ENCODE data around the gene GDPD5. TPM values are rescaled to one million over a fixed set of nuclear protein-coding genes. Genes with fewer than 3 reads are reported as not detected.

GDPD5 gene
- total and polyA plus RNA-seq, 12 donors: 4.1 to 110 (median 14.5) TPM

GRCh38 chr11:75563501-75563977, 37.8 kb upstream of the GDPD5 start:
- no peak for DNase-seq
- peaks cover 54 to 65% of the 10 kb centered on the region in 2 donors for H3K4me1 ChIP-seq (replicated peaks in 1 of 2)
- peak overlapping the region; percentile 96 to 100 (median 99) for H3K27ac ChIP-seq
- no peak for TF ChIP-seq CTCF (IDR thresholded peaks at IDR 0.05)
- TF ChIP-seq POLR2A (IDR thresholded peaks at IDR 0.05): no peak
- no peaks in the 10 kb centered on the region for H3K27me3 ChIP-seq
- intact Hi-C loops (cut with DNase I): no loop called here
- no peaks in the 10 kb centered on the region for H3K9me3 ChIP-seq (replicated peaks in 1 of 3)
- 15 to 31% (median 20%) methylated on average over 4 to 5 of the region's 5 CpGs for WGBS, 4 donors
- H3K4me3 ChIP-seq: peak overlapping the region in 3 of 4 donors; percentile 40 to 99 (median 83)
- peaks cover 0 to 25% of the 10 kb centered on the region in 2 donors for H3K36me3 ChIP-seq (replicated peaks in 1 of 2)

GRCh38 chr11:75562836-75563484, 37.2 kb upstream of the GDPD5 start:
- H3K27me3 ChIP-seq: no peaks in the 10 kb centered on the region
- H3K9me3 ChIP-seq (replicated peaks in 1 of 3): no peaks in the 10 kb centered on the region
- 3 to 7% (median 5%) methylated on average over 15 to 16 of the region's 16 CpGs for WGBS, 4 donors
- DNase-seq: peak in 6 of 7 donors; percentile 40 to 81 (median 66)
- H3K4me3 ChIP-seq: peak overlapping the region in 3 of 4 donors; percentile 83 to 99 (median 91)
- peak overlapping the region; percentile 96 to 100 (median 99) for H3K27ac ChIP-seq
- intact Hi-C loops (cut with DNase I): no loop called here
- H3K36me3 ChIP-seq (replicated peaks in 1 of 2): peaks cover 0 to 19% of the 10 kb centered on the region in 2 donors
- H3K4me1 ChIP-seq (replicated peaks in 1 of 2): peaks cover 60 to 69% of the 10 kb centered on the region in 2 donors
- TF ChIP-seq CTCF (IDR thresholded peaks at IDR 0.05) (no peak), POLR2A (IDR thresholded peaks at IDR 0.05) (no peak)

GRCh38 chr11:75562048-75562835, 36.5 kb upstream of the GDPD5 start, which contains the start of gene SERPINH1:
Gene SERPINH1 (plus strand): TSS chr11:75562253. CDS start chr11:75566350, 4,097 bp downstream.
- Histone ChIP-seq H3K4me1 (replicated peaks in 1 of 2) (peaks cover 65 to 68% of the 10 kb centered on the region in 2 donors), H3K27ac (peak within 1 kb of the TSS; percentile 96 to 100 (median 99)), H3K27me3 (no peaks in the 10 kb centered on the region), H3K4me3 (peak within 1 kb of the TSS; percentile 73 to 99 (median 87)), H3K36me3 (replicated peaks in 1 of 2) (peaks cover 0 to 12% of the 10 kb centered on the region in 2 donors), H3K9me3 (replicated peaks in 1 of 3) (no peaks in the 10 kb centered on the region)
- WGBS, 4 donors: 0 to 1% (median 0%) methylated on average over 25 to 51 of the region's 51 CpGs
- peak; percentile 91 to 95 (median 92) for DNase-seq
- peak; percentile 79 to 87 for TF ChIP-seq POLR2A (IDR thresholded peaks at IDR 0.05)
- no peak for TF ChIP-seq CTCF (IDR thresholded peaks at IDR 0.05)
- intact Hi-C loops (cut with DNase I): no loop called here

GRCh38 chr11:75561426-75562047, 35.8 kb upstream of the GDPD5 start:
- 15 to 47% (median 17%) methylated on average over 10 to 21 of the region's 21 CpGs for WGBS, 4 donors
- DNase-seq: no peak

More at GRCh38 chr11:75561426-75562047, 35.8 kb upstream of the GDPD5 start:
- TF ChIP-seq CTCF (IDR thresholded peaks at IDR 0.05) (no peak), POLR2A (IDR thresholded peaks at IDR 0.05) (no peak)
- H3K36me3 ChIP-seq (replicated peaks in 1 of 2): peaks cover 0 to 5% of the 10 kb centered on the region in 2 donors
- H3K4me1 ChIP-seq (replicated peaks in 1 of 2): peaks cover 61% of the 10 kb centered on the region in 2 donors
- H3K9me3 ChIP-seq (replicated peaks in 1 of 3): no peaks in the 10 kb centered on the region
- intact Hi-C loops (cut with DNase I): no loop called here
- no peaks in the 10 kb centered on the region for H3K27me3 ChIP-seq
- peak overlapping the region; percentile 96 to 100 (median 99) for H3K27ac ChIP-seq
- H3K4me3 ChIP-seq: peak overlapping the region in 3 of 4 donors; percentile 83 to 99 (median 91)

Measured in adrenal gland (tissue), 12 donors.